GM10248 (cell line): ENCODE results near the gene KHSRP.

Experiments
- CTCF ChIA-PET: fragments of 300-600 bp; sonication (Branson Sonifier 250); formaldehyde crosslinking; extraction: SDS; loops from one replicate; lab custom pipeline; 2021; ENCODE audit warnings: antibody characterized with exemption; lab: Yijun Ruan, JAX
- POLR2A ChIA-PET: fragments of 350-650 bp; sonication (Branson Sonifier 250); formaldehyde crosslinking; extraction: SDS; loops from one replicate; lab custom pipeline; 2020; ENCODE audit warnings: antibody characterized with exemption; lab: Yijun Ruan, JAX
- DNase-seq: peaks from one replicate; pipeline ENCODE4 v3.0.0; 2012; ENCODE audit errors: extremely low spot score
- CTCF ChIP-seq: IDR thresholded peaks from 2 replicates; pipeline ENCODE4 v1.5.1; 2012; ENCODE audit warnings: mild to moderate bottlenecking, low read depth; ENCODE audit errors: extremely low read depth, missing control alignments, control extremely low read depth

The KHSRP gene

GRCh38 chr19:6466526-6467248, 42.1 kb upstream of the KHSRP start:
- POLR2A ChIA-PET, result no interaction called here
- CTCF ChIA-PET, result interaction anchor here (0.7 to 1.1 kb wide), 3 partner anchors 15 to 479 kb away, joined by 3 read pairs; partner anchors contain the start of gene DENND1C

GRCh38 chr19:6465663-6466062, 41.1 kb upstream of the KHSRP start:
- ChIA-PET POLR2A (interaction anchor here (0.7 to 2.0 kb wide), 2 partner anchors 28 to 65 kb away, joined by 3 to 4 read pairs; partner anchors contain the start of gene TNFSF9), CTCF (interaction anchor here (0.9 to 1.4 kb wide), 4 partner anchors 16 to 478 kb away, joined by 3 to 4 read pairs (median 3); partner anchors contain the start of gene DENND1C)
- TF ChIP-seq CTCF, result no peak
- DNase-seq, result no peak

More at GRCh38 chr19:6466526-6467248, 42.1 kb upstream of the KHSRP start:
- no peak for DNase-seq
- no peak for TF ChIP-seq CTCF

- ChIA-PET CTCF (interaction anchor here (0.9 to 1.4 kb wide), 3 partner anchors 16 to 443 kb away, joined by 3 to 4 read pairs (median 3); partner anchors contain the start of gene DENND1C), POLR2A (interaction anchor here (2.0 kb wide), 1 partner anchor 65 kb away, joined by 4 read pairs; the partner anchor contains the start of gene TNFSF9)
- TF ChIP-seq CTCF, result no peak
- no peak for DNase-seq
Measured at GRCh38 chr19:6465006-6465405, 40.4 kb upstream of the KHSRP start.

GRCh38 chr19:6464070-6464873, 39.7 kb upstream of the KHSRP start, which contains the start of gene CRB3:
TSS of gene CRB3 (plus strand) at chr19:6464271. CDS start at chr19:6464702, 431 bp downstream.
- ChIA-PET CTCF (interaction anchor here (1.0 kb wide), 1 partner anchor 17 kb away, joined by 4 read pairs; the partner anchor contains the start of gene DENND1C), POLR2A (interaction anchor here (2.0 kb wide), 1 partner anchor 66 kb away, joined by 4 read pairs; the partner anchor contains the start of gene TNFSF9)
- no peak for DNase-seq
- TF ChIP-seq CTCF, result no peak

- peak; percentile 56 for TF ChIP-seq CTCF
- ChIA-PET POLR2A (interaction anchor here (0.6 kb wide), 1 partner anchor 73 kb away, joined by 3 read pairs; no protein-coding TSS in a partner anchor), CTCF (interaction anchor here (0.7 to 1.6 kb wide), 3 partner anchors 21 to 30 kb away, joined by 4 to 6 read pairs (median 5); partner anchors contain the start of gene DENND1C)
- peak; percentile 96 for DNase-seq
Measured at GRCh38 chr19:6460099-6460884, 35.7 kb upstream of the KHSRP start.
